T-helper 17 cell (primary cell): Measurements from ENCODE around the gene HYCC2. TPM values are rescaled to one million over a fixed set of nuclear protein-coding genes. Genes with fewer than 3 reads are reported as not detected.
"Not testable (repeated sequence)": the region's sequence is repeated elsewhere in the genome, so short reads cannot be mapped to it uniquely, and the experiment has no call there.

Experiments
- ATAC-seq: fragments of 150-1000 bp; cut with Tn5 transposase; 2 replicates; pipeline ENCODE4 v1.10.0; 2021; ENCODE audit warnings: mild to moderate bottlenecking, moderate library complexity
- DNase-seq, 3 donors: peaks; one replicate each; pipeline versions ENCODE4 v3.0.0 to v3.0.0-alpha.2; 2020 to 2021
- H3K9me3 ChIP-seq: one replicate; pipeline ENCODE4 v1.7.0; 2013; ENCODE audit warnings: low read length, mild to moderate bottlenecking; ENCODE audit not compliant: control insufficient read depth, poor library complexity, severe bottlenecking
- H3K27ac Mint-ChIP-seq: one replicate; pipeline ENCODE4 v1.8.0; 2022; ENCODE audit warnings: mild to moderate bottlenecking, moderate library complexity, mixed read lengths
- H3K27me3 Mint-ChIP-seq: one replicate; pipeline ENCODE4 v1.8.0; 2022; ENCODE audit warnings: mixed read lengths
- H3K36me3 Mint-ChIP-seq: one replicate; pipeline ENCODE4 v1.8.0; 2022; ENCODE audit warnings: low read depth, mixed read lengths
- H3K4me1 Mint-ChIP-seq: one replicate; pipeline ENCODE4 v1.8.0; 2022; ENCODE audit warnings: mild to moderate bottlenecking, mixed read lengths
- H3K4me3 Mint-ChIP-seq: one replicate; pipeline ENCODE4 v1.8.0; 2022; ENCODE audit warnings: mild to moderate bottlenecking, moderate library complexity, mixed read lengths
- total RNA-seq, 4 donors: library from RNA in 2 of 4; stranded (reverse) in 2 of 4; gene quantifications; one replicate each; pipeline ENCODE4 v1.2.3 and lab custom pipeline; 2022 to 2026

Gene HYCC2
- total RNA-seq, 2 donors from 2014 or later = 29.4 to 36.5 TPM

- Mint-ChIP-seq H3K27ac (no peak overlapping the region), H3K4me3 (no peak overlapping the region), H3K36me3 (no peaks in the 10 kb centered on the region), H3K27me3 (no peaks in the 10 kb centered on the region), H3K4me1 (peaks cover 4% of the 10 kb centered on the region)
- ATAC-seq (no peak), DNase-seq (no peak)
- H3K9me3 ChIP-seq = no peaks in the 10 kb centered on the region
These were observed 36.9 kb upstream of the HYCC2 start for GRCh38 chr2:201108341-201108740.

- H3K9me3 ChIP-seq = no peaks in the 10 kb centered on the region
- ATAC-seq (no peak), DNase-seq (no peak)
- H3K4me3 Mint-ChIP-seq = no peak overlapping the region
- H3K4me1 Mint-ChIP-seq = peaks cover 3% of the 10 kb centered on the region
- H3K27ac Mint-ChIP-seq = no peak overlapping the region
- H3K27me3 Mint-ChIP-seq = no peaks in the 10 kb centered on the region
- H3K36me3 Mint-ChIP-seq = no peaks in the 10 kb centered on the region
These were observed 36.2 kb upstream of the HYCC2 start for GRCh38 chr2:201107624-201108023.

GRCh38 chr2:201105759-201106158, 34.3 kb upstream of the HYCC2 start:
- no peak for DNase-seq
- Mint-ChIP-seq H3K27ac (no peak overlapping the region), H3K36me3 (no peaks in the 10 kb centered on the region), H3K27me3 (no peaks in the 10 kb centered on the region), H3K4me1 (no peaks in the 10 kb centered on the region), H3K4me3 (no peak overlapping the region)
- no peaks in the 10 kb centered on the region for H3K9me3 ChIP-seq
- ATAC-seq = no peak

- H3K9me3 ChIP-seq = no peaks in the 10 kb centered on the region
- H3K4me3 Mint-ChIP-seq = no peak overlapping the region
- no peaks in the 10 kb centered on the region for H3K27me3 Mint-ChIP-seq
- ATAC-seq = no peak
- no peak for DNase-seq
- no peaks in the 10 kb centered on the region for H3K4me1 Mint-ChIP-seq
- no peak overlapping the region for H3K27ac Mint-ChIP-seq
- H3K36me3 Mint-ChIP-seq = no peaks in the 10 kb centered on the region
These were observed 29.0 kb upstream of the HYCC2 start for GRCh38 chr2:201100497-201100896.

- Mint-ChIP-seq H3K4me3 (no peak overlapping the region), H3K27me3 (no peaks in the 10 kb centered on the region), H3K4me1 (peaks cover 4% of the 10 kb centered on the region), H3K27ac (no peak overlapping the region), H3K36me3 (peaks cover 2% of the 10 kb centered on the region)
- H3K9me3 ChIP-seq = no peaks in the 10 kb centered on the region
- DNase-seq = no peak
- no peak for ATAC-seq
These were observed 22.1 kb upstream of the HYCC2 start for GRCh38 chr2:201093573-201093972.

GRCh38 chr2:201090574-201090973, 19.1 kb upstream of the HYCC2 start:
- DNase-seq (no peak), ATAC-seq (no peak)
- H3K27me3 Mint-ChIP-seq = no peaks in the 10 kb centered on the region
- H3K27ac Mint-ChIP-seq = no peak overlapping the region
- peaks cover 4% of the 10 kb centered on the region for H3K4me1 Mint-ChIP-seq
- H3K36me3 Mint-ChIP-seq = peaks cover 4% of the 10 kb centered on the region
- H3K9me3 ChIP-seq = no peaks in the 10 kb centered on the region
- no peak overlapping the region for H3K4me3 Mint-ChIP-seq

- no peak overlapping the region for H3K4me3 Mint-ChIP-seq
- no peak overlapping the region for H3K27ac Mint-ChIP-seq
- H3K36me3 Mint-ChIP-seq = peaks cover 2% of the 10 kb centered on the region
- H3K4me1 Mint-ChIP-seq = peaks cover 2% of the 10 kb centered on the region
- no peak for DNase-seq
- H3K9me3 ChIP-seq = no peaks in the 10 kb centered on the region
- no peaks in the 10 kb centered on the region for H3K27me3 Mint-ChIP-seq
- no peak for ATAC-seq
These were observed 13.4 kb upstream of the HYCC2 start for GRCh38 chr2:201084863-201085262.

GRCh38 chr2:201074996-201075395, 3.5 kb upstream of the HYCC2 start:
- H3K4me1 Mint-ChIP-seq = peaks cover 25% of the 10 kb centered on the region
- no peaks in the 10 kb centered on the region for H3K27me3 Mint-ChIP-seq
- no peaks in the 10 kb centered on the region for H3K9me3 ChIP-seq
- no peak overlapping the region for H3K4me3 Mint-ChIP-seq
- peaks cover 6% of the 10 kb centered on the region for H3K36me3 Mint-ChIP-seq
- ATAC-seq (no peak), DNase-seq (no peak)
- peak overlapping the region; percentile 32 for H3K27ac Mint-ChIP-seq

- H3K27me3 Mint-ChIP-seq = no peaks in the 10 kb centered on the region
- DNase-seq = no peak
- peaks cover 36% of the 10 kb centered on the region for H3K4me1 Mint-ChIP-seq
- H3K4me3 Mint-ChIP-seq = peak overlapping the region; percentile 100
- peak overlapping the region; percentile 67 for H3K27ac Mint-ChIP-seq
- no peaks in the 10 kb centered on the region for H3K9me3 ChIP-seq
- ATAC-seq = no peak
- H3K36me3 Mint-ChIP-seq = peaks cover 6% of the 10 kb centered on the region
These were observed 1.6 kb upstream of the HYCC2 start for GRCh38 chr2:201073071-201073470.

GRCh38 chr2:201072201-201072530, 695 bp upstream of the HYCC2 start:
- Mint-ChIP-seq H3K27ac (peak overlapping the region; percentile 99), H3K27me3 (no peaks in the 10 kb centered on the region), H3K4me3 (peak overlapping the region; percentile 100), H3K4me1 (peaks cover 38% of the 10 kb centered on the region), H3K36me3 (peaks cover 6% of the 10 kb centered on the region)
- ATAC-seq = peak; percentile 1
- H3K9me3 ChIP-seq = no peaks in the 10 kb centered on the region
- no peak for DNase-seq

- peaks cover 43% of the 10 kb centered on the region for H3K4me1 Mint-ChIP-seq
- H3K36me3 Mint-ChIP-seq = peaks cover 6% of the 10 kb centered on the region
- H3K27me3 Mint-ChIP-seq = no peaks in the 10 kb centered on the region
- peak overlapping the region; percentile 99 for H3K27ac Mint-ChIP-seq
- no peaks in the 10 kb centered on the region for H3K9me3 ChIP-seq
- ATAC-seq (peak; percentile 38), DNase-seq (peak in 1 of 3 donors; percentile 51)
- peak overlapping the region; percentile 100 for H3K4me3 Mint-ChIP-seq
These were observed 458 bp downstream of the HYCC2 start for GRCh38 chr2:201070948-201071478.

GRCh38 chr2:201064797-201065329, 6.6 kb downstream of the HYCC2 start:
- Mint-ChIP-seq H3K4me1 (peaks cover 42% of the 10 kb centered on the region), H3K27ac (peak overlapping the region; percentile 37), H3K4me3 (no peak overlapping the region), H3K36me3 (peaks cover 5% of the 10 kb centered on the region), H3K27me3 (no peaks in the 10 kb centered on the region)
- DNase-seq = no peak
- H3K9me3 ChIP-seq = no peaks in the 10 kb centered on the region
- ATAC-seq = no peak

GRCh38 chr2:201063516-201063915, 8.0 kb downstream of the HYCC2 start:
- Mint-ChIP-seq H3K27ac (peak overlapping the region; percentile 63), H3K4me1 (peaks cover 42% of the 10 kb centered on the region)
- H3K4me3 Mint-ChIP-seq, ATAC-seq, H3K9me3 ChIP-seq, H3K27me3 Mint-ChIP-seq, DNase-seq, H3K36me3 Mint-ChIP-seq: not testable (repeated sequence)

- DNase-seq (no peak), ATAC-seq (peak; percentile 72)
- peak overlapping the region; percentile 60 for H3K27ac Mint-ChIP-seq
These were observed 11.3 kb downstream of the HYCC2 start for GRCh38 chr2:201059961-201060755.

More at GRCh38 chr2:201059961-201060755, 11.3 kb downstream of the HYCC2 start:
- H3K36me3 Mint-ChIP-seq = peaks cover 5% of the 10 kb centered on the region
- no peaks in the 10 kb centered on the region for H3K27me3 Mint-ChIP-seq
- H3K4me3 Mint-ChIP-seq = peak overlapping the region; percentile 49
- H3K4me1 Mint-ChIP-seq = peaks cover 43% of the 10 kb centered on the region
- H3K9me3 ChIP-seq = no peaks in the 10 kb centered on the region
